ENCODE measurements around the gene DAZAP2. TPM values are rescaled to one million over a fixed set of nuclear protein-coding genes. Genes with fewer than 3 reads are reported as not detected.

Gene DAZAP2
- total and polyA plus RNA-seq, 2 of the 4 experiments (the other 2 are of a cell fraction): 62.2 to 202 TPM

DNA sequence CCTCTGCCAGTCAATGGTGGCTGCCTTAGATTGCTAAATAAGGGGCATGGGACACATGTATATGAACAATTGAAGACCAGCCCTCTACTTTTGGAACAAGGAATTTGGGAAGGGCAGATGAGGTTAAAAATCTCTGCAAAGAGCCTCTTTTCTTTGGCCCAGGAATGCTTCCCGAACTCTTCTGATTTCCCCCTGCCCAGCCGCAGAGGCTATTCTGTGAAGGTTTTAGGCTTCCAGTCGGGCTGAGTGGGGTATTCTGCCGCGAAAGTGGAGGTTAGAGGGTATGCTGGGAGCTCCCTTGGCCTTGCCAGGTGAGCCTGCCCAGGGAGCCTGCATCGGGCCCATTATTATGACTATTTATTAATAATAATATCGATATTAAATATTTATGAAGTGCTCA, 22.0 kb upstream of the DAZAP2 start:
- Histone ChIP-seq H3K18ac (ENCODE audit: low read depth, low read length) (no peak overlapping the region), H4K20me1 (ENCODE audit: insufficient read depth, low read length) (no peaks in the 10 kb centered on the region), H4K8ac (ENCODE audit: low read depth in 2 of 2, low read length in 2 of 2) (peak overlapping the region; percentile 41 to 81; a peak in 2 of 4 replicates), H2BK120ac (ENCODE audit: low read depth, low read length) (no peak overlapping the region), H3K4me3 (ENCODE audit: insufficient read depth, low read depth, low read length) (peak overlapping the region; percentile 77), H3K27me3 (ENCODE audit: control insufficient read depth, insufficient read depth, low read length) (no peaks in the 10 kb centered on the region), H3K4me2 (ENCODE audit: low read depth, low read length) (peak overlapping the region; percentile 68), H3K4me1 (ENCODE audit: control insufficient read depth, insufficient read depth, low read length) (peaks cover 4% of the 10 kb centered on the region), H3K9me1 (ENCODE audit: insufficient read depth, low read length) (peaks cover 9% of the 10 kb centered on the region), H3K4ac (ENCODE audit: low read depth, low read length) (peak overlapping the region; percentile 25), H2AK9ac (replicated peaks; ENCODE audit: low read depth, low read length, poor library complexity) (peak overlapping the region; percentile 93), H4K5ac (ENCODE audit: low read depth, low read length) (no peak overlapping the region), H2AFZ (replicated peaks; ENCODE audit: low read length, poor library complexity) (peak overlapping the region; percentile 24), H2AK5ac (ENCODE audit: low read depth, low read length) (0 out of 2 replicates have a peak overlapping the region, but pooled peaks have one; percentile 16), H2BK5ac (ENCODE audit: low read depth, low read length, poor library complexity, severe bottlenecking) (no peak overlapping the region), H4K91ac (ENCODE audit: insufficient read depth, low read depth, low read length) (no peak overlapping the region), H3K56ac (ENCODE audit: extremely low read depth, insufficient read depth, low read length) (no peak overlapping the region), H3K9me3 (ENCODE audit: control insufficient read depth, insufficient read depth, low read length) (no peaks in the 10 kb centered on the region), H2BK20ac (ENCODE audit: low read depth, low read length) (no peak overlapping the region), H3K14ac (replicated peaks; ENCODE audit: low read depth, low read length) (peak overlapping the region; percentile 75), H2BK15ac (ENCODE audit: low read depth, low read length) (no peak overlapping the region), H3K23ac (ENCODE audit: low read depth, low read length) (peak overlapping the region; percentile 78; the same call in 1 of the 2 replicates), H3K27ac (ENCODE audit: insufficient read depth, low read length) (peak overlapping the region; percentile 58; the same call in 1 of the 2 replicates), H3K79me1 (ENCODE audit: low read depth in 1 of 2, low read length in 2 of 2) (peaks cover 14 to 29% of the 10 kb centered on the region in 2 experiments; a peak in 3 of 4 replicates), H3K36me3 (ENCODE audit: control insufficient read depth, insufficient read depth, low read length) (0 out of 2 replicates have a peak, but pooled peaks cover 1% of the 10 kb centered on the region), H3K9ac (ENCODE audit: low read depth, low read length) (peak overlapping the region; percentile 85)
- CTCF ChIA-PET: interaction anchor here (1.3 kb wide), 1 partner anchor 11 kb away, joined by 3 read pairs; no protein-coding TSS in a partner anchor
- no TSS peak for BruUV-seq (replicated peaks)
- ATAC-seq (ENCODE audit: low read depth): no peak
- no peak for TF ChIP-seq CEBPB (IDR thresholded peaks at IDR 0.05; ENCODE audit: low read depth, low read length)
- no peak for TF ChIP-seq FOS (IDR thresholded peaks at IDR 0.05; ENCODE audit: low read depth, low read length)
- no peak for TF ChIP-seq RFX5 (IDR thresholded peaks at IDR 0.05; ENCODE audit: low read depth, low read length)
- TF ChIP-seq USF2 (IDR thresholded peaks at IDR 0.05; ENCODE audit: low read depth, low read length): no peak
- no peak for TF ChIP-seq RCOR1 (IDR thresholded peaks at IDR 0.05; ENCODE audit: insufficient replicate concordance, low read length)
- no peak for TF ChIP-seq BHLHE40 (IDR thresholded peaks at IDR 0.05; ENCODE audit: low read depth, low read length)
- no peak for TF ChIP-seq RAD21 (IDR thresholded peaks at IDR 0.05; ENCODE audit: low read length)
- TF ChIP-seq MAZ (IDR thresholded peaks at IDR 0.05; ENCODE audit: borderline replicate concordance, low read depth, low read length): no peak
- TF ChIP-seq, protein P1, sequence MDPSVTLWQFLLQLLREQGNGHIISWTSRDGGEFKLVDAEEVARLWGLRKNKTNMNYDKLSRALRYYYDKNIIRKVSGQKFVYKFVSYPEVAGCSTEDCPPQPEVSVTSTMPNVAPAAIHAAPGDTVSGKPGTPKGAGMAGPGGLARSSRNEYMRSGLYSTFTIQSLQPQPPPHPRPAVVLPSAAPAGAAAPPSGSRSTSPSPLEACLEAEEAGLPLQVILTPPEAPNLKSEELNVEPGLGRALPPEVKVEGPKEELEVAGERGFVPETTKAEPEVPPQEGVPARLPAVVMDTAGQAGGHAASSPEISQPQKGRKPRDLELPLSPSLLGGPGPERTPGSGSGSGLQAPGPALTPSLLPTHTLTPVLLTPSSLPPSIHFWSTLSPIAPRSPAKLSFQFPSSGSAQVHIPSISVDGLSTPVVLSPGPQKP (IDR thresholded peaks at IDR 0.05; ENCODE audit: borderline replicate concordance, low read depth, low read length): no peak
- no peak for TF ChIP-seq NFE2L2 (IDR thresholded peaks at IDR 0.05; ENCODE audit: low read depth, low read length)
- TF ChIP-seq CHD1 (IDR thresholded peaks at IDR 0.05; ENCODE audit: low read depth, low read length): no peak
- TF ChIP-seq CTCF (conservative IDR thresholded peaks at IDR 0.05; ENCODE audit: low read depth, low read length): no peak
- no peak for TF ChIP-seq POLR2A (IDR thresholded peaks at IDR 0.05; ENCODE audit: low read depth, low read length)
- no peak for TF ChIP-seq SMC3 (IDR thresholded peaks at IDR 0.05; ENCODE audit: low read depth, low read length)
- TF ChIP-seq MAFK (IDR thresholded peaks at IDR 0.05; ENCODE audit: low read depth, low read length): no peak
- TF ChIP-seq MXI1 (IDR thresholded peaks at IDR 0.05; ENCODE audit: borderline replicate concordance, low read depth, low read length): no peak
- dilution Hi-C loops (cut with HindIII; ENCODE audit: low sequenced_read_pairs, unreplicated experiment): no loop called here
- intact Hi-C loops (cut with micrococcal nuclease): no loop called here
- no CpG with 5 or more reads among the region's 7 CpGs for WGBS, 2 experiments (ENCODE audit: extremely low coverage in 2 of 2, insufficient read length in 1 of 2)
- DNase-seq: no peak
- POLR2A ChIA-PET (ENCODE audit: unreplicated experiment): no interaction called here
- in situ Hi-C loops (cut with MboI; ENCODE audit: low sequenced_read_pairs): no loop called here
